Measurements from ENCODE around the gene ARHGAP15. TPM values are rescaled to one million over a fixed set of nuclear protein-coding genes. Genes with fewer than 3 reads are reported as not detected.

The ARHGAP15 gene
- total RNA-seq, 8 experiments from 2014 or later, result 0.29 to 1.3 (median 0.51) TPM; not detected in 2

- H3K27ac ChIP-seq, result no peak overlapping the region
- 19 to 84% (median 80%) methylated on average over 2 to 10 of the region's 10 CpGs for WGBS, 10 experiments
- H3K4me1 ChIP-seq (replicated peaks in 1 of 2), result peaks cover 0 to 2% of the 10 kb centered on the region in 2 donors
- in situ Hi-C loops (cut with MboI; ENCODE audit: low pct_unique_long_range_greater_than_20kb in 2 of 9, low sequenced_read_pairs in 9 of 9, unreplicated experiment in 9 of 9), result no loop called here
- ATAC-seq (replicated peaks in 6 of 8), result peak in 2 of 8 experiments; percentile 42 to 81
- H3K4me3 ChIP-seq, result no peak overlapping the region
Observed at GRCh38 chr2:143717536-143718168, 588.4 kb downstream of the ARHGAP15 start.

GRCh38 chr2:143718745-143719144 lies 589.5 kb downstream of the ARHGAP15 start:
- in situ Hi-C loops (cut with MboI; ENCODE audit: low pct_unique_long_range_greater_than_20kb in 2 of 9, low sequenced_read_pairs in 9 of 9, unreplicated experiment in 9 of 9), result no loop called here
- H3K27ac ChIP-seq, result no peak overlapping the region
- WGBS, 10 experiments, result 67 to 100% (median 97%) methylated on average over 1 to 2 of the region's 2 CpGs; no CpG with 5 or more reads in 2 of the 10 experiments
- no peak for ATAC-seq (replicated peaks in 6 of 8)
- H3K4me3 ChIP-seq, result no peak overlapping the region
- peaks cover 0 to 2% of the 10 kb centered on the region in 2 donors for H3K4me1 ChIP-seq (replicated peaks in 1 of 2)

DNA sequence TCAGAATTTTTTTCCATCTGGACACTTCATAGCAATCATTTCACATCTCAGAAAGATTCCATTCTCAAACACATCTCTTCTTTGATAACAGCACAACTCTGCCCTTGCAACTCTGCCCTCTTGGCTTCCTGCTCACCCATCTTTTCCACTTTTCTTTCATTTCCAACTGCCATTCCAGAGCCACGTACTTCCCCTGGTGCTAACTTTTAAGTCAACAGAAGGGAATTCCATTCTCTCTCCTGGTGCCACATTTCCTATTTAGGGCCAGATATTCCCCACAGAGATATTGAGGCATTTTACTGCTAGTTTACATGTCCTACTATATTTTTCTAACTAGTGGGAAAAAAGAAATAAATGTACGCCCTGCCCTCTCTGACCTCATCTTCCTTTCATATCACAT lies 590.2 kb downstream of the ARHGAP15 start:
- H3K27ac ChIP-seq, result no peak overlapping the region

GRCh38 chr2:143720095-143720664 lies 591.0 kb downstream of the ARHGAP15 start:
- Histone ChIP-seq H3K27ac (no peak overlapping the region), H3K4me3 (no peak overlapping the region), H3K4me1 (replicated peaks in 1 of 2) (peaks cover 0 to 2% of the 10 kb centered on the region in 2 donors)
- no peak for ATAC-seq (replicated peaks in 6 of 8)
- in situ Hi-C loops (cut with MboI; ENCODE audit: low pct_unique_long_range_greater_than_20kb in 2 of 9, low sequenced_read_pairs in 9 of 9, unreplicated experiment in 9 of 9), result no loop called here
- WGBS, 10 experiments, result 63 to 100% (median 87%) methylated on average over 1 to 11 of the region's 17 CpGs

More for the DNA sequence above, 590.2 kb downstream of the ARHGAP15 start:
- Histone ChIP-seq H3K4me3 (no peak overlapping the region), H3K4me1 (replicated peaks in 1 of 2) (peaks cover 0 to 2% of the 10 kb centered on the region in 2 donors)
- in situ Hi-C loops (cut with MboI; ENCODE audit: low pct_unique_long_range_greater_than_20kb in 2 of 9, low sequenced_read_pairs in 9 of 9, unreplicated experiment in 9 of 9), result no loop called here
- WGBS, 10 experiments, result 44 to 100% (median 100%) methylated on average over 1 to 2 of the region's 2 CpGs; no CpG with 5 or more reads in 3 of the 10 experiments
- ATAC-seq (replicated peaks in 6 of 8), result no peak

- in situ Hi-C loops (cut with MboI; ENCODE audit: low pct_unique_long_range_greater_than_20kb in 2 of 9, low sequenced_read_pairs in 9 of 9, unreplicated experiment in 9 of 9), result no loop called here
- no peak for ATAC-seq (replicated peaks in 6 of 8)
- no peak overlapping the region for H3K4me3 ChIP-seq
- 25 to 100% (median 90%) methylated on average over 1 to 2 of the region's 2 CpGs; no CpG with 5 or more reads in 1 of the 10 experiments for WGBS, 10 experiments
- H3K27ac ChIP-seq, result no peak overlapping the region
- peaks cover 6 to 11% of the 10 kb centered on the region in 2 donors for H3K4me1 ChIP-seq (replicated peaks in 1 of 2)
Observed at GRCh38 chr2:143725400-143725799, 596.2 kb downstream of the ARHGAP15 start.

GRCh38 chr2:143726151-143726845 lies 597.1 kb downstream of the ARHGAP15 start:
- ATAC-seq (replicated peaks in 6 of 8), result no peak
- Histone ChIP-seq H3K4me3 (no peak overlapping the region), H3K4me1 (replicated peaks in 1 of 2) (peaks cover 6 to 11% of the 10 kb centered on the region in 2 donors), H3K27ac (no peak overlapping the region)
- 34 to 83% (median 60%) methylated on average over 2 to 6 of the region's 6 CpGs; no CpG with 5 or more reads in 3 of the 10 experiments for WGBS, 10 experiments
- in situ Hi-C loops (cut with MboI; ENCODE audit: low pct_unique_long_range_greater_than_20kb in 2 of 9, low sequenced_read_pairs in 9 of 9, unreplicated experiment in 9 of 9), result no loop called here

DNA sequence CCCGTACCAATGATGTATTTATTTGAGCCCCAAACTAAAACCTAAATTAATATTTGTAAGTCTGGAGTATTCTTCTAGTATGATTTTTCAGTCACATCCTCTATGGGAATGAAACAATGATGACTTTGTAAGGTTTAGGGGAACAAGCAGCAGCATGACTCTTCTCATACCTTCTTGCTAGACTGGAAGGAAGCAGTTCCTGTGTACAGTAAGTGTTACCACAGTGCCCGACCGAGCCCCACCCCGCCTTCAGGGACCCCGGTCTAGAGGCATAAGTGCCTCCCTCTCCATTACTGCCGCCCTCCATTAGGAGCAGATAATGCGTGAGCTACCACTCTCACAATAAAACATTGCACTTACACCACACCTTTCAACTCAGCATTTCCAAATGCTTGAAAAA lies 599.3 kb downstream of the ARHGAP15 start:
- H3K4me1 ChIP-seq (replicated peaks in 1 of 2), result peaks cover 6 to 11% of the 10 kb centered on the region in 2 donors
- WGBS, 10 experiments, result 63 to 100% (median 92%) methylated on average over 1 to 7 of the region's 7 CpGs; no CpG with 5 or more reads in 1 of the 10 experiments
- no peak overlapping the region for H3K27ac ChIP-seq
- ATAC-seq (replicated peaks in 6 of 8), result no peak
- no peak overlapping the region for H3K4me3 ChIP-seq
- in situ Hi-C loops (cut with MboI; ENCODE audit: low pct_unique_long_range_greater_than_20kb in 2 of 9, low sequenced_read_pairs in 9 of 9, unreplicated experiment in 9 of 9), result no loop called here

DNA sequence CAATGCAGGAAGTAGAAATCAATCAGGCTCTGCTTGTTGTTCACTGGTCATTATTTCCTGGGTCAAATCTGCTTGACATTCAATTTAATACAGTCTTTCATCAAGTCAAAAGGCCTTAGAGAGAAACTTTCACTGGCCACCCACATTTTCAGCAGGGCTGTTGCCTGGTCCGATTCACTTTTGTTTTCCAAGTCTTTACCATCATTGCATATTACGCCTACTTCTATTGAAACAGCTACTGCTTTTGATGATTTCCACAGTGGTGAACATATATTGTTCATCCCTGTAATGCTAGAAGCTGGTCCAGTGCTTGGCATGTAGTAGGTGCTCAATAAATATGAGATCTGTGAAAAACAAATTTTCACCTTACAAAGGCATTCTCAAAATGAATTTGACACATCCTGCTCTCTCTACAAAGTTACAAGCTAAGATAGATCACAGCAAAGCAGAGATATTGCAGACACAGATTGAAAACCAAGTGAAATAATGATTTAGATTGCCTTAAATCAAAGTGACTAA lies 600.1 kb downstream of the ARHGAP15 start:
- Histone ChIP-seq H3K4me3 (no peak overlapping the region), H3K4me1 (replicated peaks in 1 of 2) (peaks cover 6 to 11% of the 10 kb centered on the region in 2 donors), H3K27ac (no peak overlapping the region)
- ATAC-seq (replicated peaks in 6 of 8), result no peak
- in situ Hi-C loops (cut with MboI; ENCODE audit: low pct_unique_long_range_greater_than_20kb in 2 of 9, low sequenced_read_pairs in 9 of 9, unreplicated experiment in 9 of 9), result no loop called here
- WGBS, 10 experiments, result 77 to 100% (median 90%) methylated on average over 1 to 2 of the region's 2 CpGs; no CpG with 5 or more reads in 1 of the 10 experiments

DNA sequence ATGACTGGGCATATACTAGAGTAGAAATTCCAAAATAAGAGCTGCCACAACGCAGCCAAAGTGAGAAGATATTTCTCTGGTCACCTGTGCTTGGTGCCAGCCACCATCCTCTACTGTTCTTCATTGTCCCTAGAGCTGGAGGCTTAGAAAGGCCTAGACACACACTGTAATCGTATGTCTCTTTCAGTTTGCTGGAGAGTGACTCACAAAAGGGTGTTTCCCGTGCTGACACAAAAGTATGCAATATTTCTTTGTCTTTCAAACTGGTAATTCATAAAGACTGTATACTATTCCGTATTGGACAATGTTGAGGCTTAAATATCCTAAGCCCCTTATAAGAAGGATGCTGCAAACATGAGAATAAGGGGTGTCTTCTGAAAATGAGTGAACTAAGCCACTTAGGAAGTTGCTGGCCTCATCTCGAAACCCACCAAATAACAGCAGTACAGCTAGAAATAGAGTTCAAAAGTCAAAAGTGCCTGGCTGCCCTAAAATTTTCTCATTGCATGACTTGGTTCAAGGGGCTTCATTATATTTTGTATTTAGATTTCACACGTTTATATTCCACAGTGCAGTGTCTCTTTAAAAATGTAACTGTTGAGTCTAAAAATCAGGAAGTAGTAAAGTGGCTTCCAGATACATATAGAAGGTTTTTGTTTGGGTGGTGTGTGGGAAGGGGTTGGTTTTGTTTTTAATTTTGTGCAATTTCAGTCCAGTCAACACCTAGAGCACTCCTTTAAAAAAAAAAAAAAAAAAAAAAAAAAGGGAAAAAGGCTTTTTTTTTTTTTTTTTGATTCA lies 601.1 kb downstream of the ARHGAP15 start:
- 22 to 100% (median 82%) methylated on average over 1 to 6 of the region's 6 CpGs for WGBS, 10 experiments
- peak in 3 of 8 experiments; percentile 36 to 97 (median 95) for ATAC-seq (replicated peaks in 6 of 8)
- Histone ChIP-seq H3K27ac (no peak overlapping the region), H3K4me3 (no peak overlapping the region), H3K4me1 (replicated peaks in 1 of 2) (peaks cover 6 to 11% of the 10 kb centered on the region in 2 donors)
- in situ Hi-C loops (cut with MboI; ENCODE audit: low pct_unique_long_range_greater_than_20kb in 2 of 9, low sequenced_read_pairs in 9 of 9, unreplicated experiment in 9 of 9), result no loop called here

- in situ Hi-C loops (cut with MboI; ENCODE audit: low pct_unique_long_range_greater_than_20kb in 2 of 9, low sequenced_read_pairs in 9 of 9, unreplicated experiment in 9 of 9), result no loop called here
- no peak overlapping the region for H3K4me3 ChIP-seq
- peaks cover 6 to 9% of the 10 kb centered on the region in 2 donors for H3K4me1 ChIP-seq (replicated peaks in 1 of 2)
- no peak for ATAC-seq (replicated peaks in 6 of 8)
- WGBS, 10 experiments, result 43 to 100% (median 70%) methylated on average over 1 of the region's 1 CpG; no CpG with 5 or more reads in 3 of the 10 experiments
- H3K27ac ChIP-seq, result no peak overlapping the region
Observed at GRCh38 chr2:143730953-143731260, 601.7 kb downstream of the ARHGAP15 start.

- ATAC-seq (replicated peaks in 6 of 8), result peak in 1 of 8 experiments; percentile 36
- in situ Hi-C loops (cut with MboI; ENCODE audit: low pct_unique_long_range_greater_than_20kb in 2 of 9, low sequenced_read_pairs in 9 of 9, unreplicated experiment in 9 of 9), result no loop called here
- Histone ChIP-seq H3K27ac (no peak overlapping the region), H3K4me1 (replicated peaks in 1 of 2) (no peaks in the 10 kb centered on the region), H3K4me3 (no peak overlapping the region)
Observed at GRCh38 chr2:143732076-143732475, 602.9 kb downstream of the ARHGAP15 start.

GRCh38 chr2:143732871-143733270 lies 603.7 kb downstream of the ARHGAP15 start:
- no peak overlapping the region for H3K4me3 ChIP-seq
- H3K27ac ChIP-seq, result no peak overlapping the region
- WGBS, 10 experiments, result 72 to 100% (median 100%) methylated on average over 1 to 2 of the region's 2 CpGs; no CpG with 5 or more reads in 7 of the 10 experiments
- in situ Hi-C loops (cut with MboI; ENCODE audit: low pct_unique_long_range_greater_than_20kb in 2 of 9, low sequenced_read_pairs in 9 of 9, unreplicated experiment in 9 of 9), result no loop called here
- no peaks in the 10 kb centered on the region for H3K4me1 ChIP-seq (replicated peaks in 1 of 2)
- ATAC-seq (replicated peaks in 6 of 8), result no peak

DNA sequence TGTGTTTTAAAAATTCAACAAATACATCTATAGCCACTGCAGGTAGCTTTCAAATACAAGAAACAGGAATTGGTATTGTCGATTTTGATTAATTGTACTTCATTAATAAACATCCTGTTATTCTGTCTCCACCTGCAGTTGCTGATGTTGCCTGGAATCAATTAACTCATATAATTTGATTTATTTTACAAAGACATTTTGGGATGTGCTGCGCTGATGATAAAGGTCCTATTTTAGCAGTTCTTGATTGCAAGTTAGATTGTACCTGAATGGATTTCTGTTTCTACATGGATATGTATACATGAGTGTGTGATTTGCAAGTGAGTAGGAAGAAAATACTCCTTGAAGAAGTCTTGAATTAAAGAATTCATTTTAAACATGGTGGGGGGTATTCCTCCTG lies 605.3 kb downstream of the ARHGAP15 start:
- Histone ChIP-seq H3K4me3 (no peak overlapping the region), H3K4me1 (replicated peaks in 1 of 2) (no peaks in the 10 kb centered on the region), H3K27ac (no peak overlapping the region)
- ATAC-seq (replicated peaks in 6 of 8), result no peak
- WGBS, 10 experiments, result 73 to 100% (median 92%) methylated on average over 1 to 2 of the region's 2 CpGs
- in situ Hi-C loops (cut with MboI; ENCODE audit: low pct_unique_long_range_greater_than_20kb in 2 of 9, low sequenced_read_pairs in 9 of 9, unreplicated experiment in 9 of 9), result no loop called here

All from motor neuron (in vitro differentiated cells).